CD14-positive monocyte (primary cell): ENCODE measurements around the gene GFI1. TPM values are rescaled to one million over a fixed set of nuclear protein-coding genes. Genes with fewer than 3 reads are reported as not detected.

Experiments
- DNase-seq, 3 donors: peaks; one replicate each; pipeline ENCODE4 v3.0.0-alpha.2; 2011 to 2022
- H2AFZ ChIP-seq: 2 replicates; pipeline ENCODE4 v1.6.0; 2012; ENCODE audit warnings: mild to moderate bottlenecking, low read depth, low read length, inconsistent platforms; ENCODE audit not compliant: insufficient read depth, poor library complexity, severe bottlenecking
- H3K27ac ChIP-seq, 2 donors: 1 replicate in 1 of 2; 2 replicates in 1 of 2; pipeline ENCODE4 v1.5.1; 2012 to 2013; ENCODE audit warnings: low read length in 2 of 2, control low read depth in 1 of 2, inconsistent platforms in 1 of 2, low read depth in 1 of 2, mild to moderate bottlenecking in 1 of 2
- H3K27me3 ChIP-seq, 2 donors: one replicate each; pipeline versions ENCODE4 v1.6.0 to v1.6.1; 2011 to 2013; ENCODE audit warnings: low read length in 2 of 2; ENCODE audit not compliant: control insufficient read depth in 2 of 2, insufficient read depth in 2 of 2
- H3K36me3 ChIP-seq, 2 donors: replicated peaks in 1 of 2; 1 replicate in 1 of 2; 2 replicates in 1 of 2; pipeline versions ENCODE4 v1.5.1 to v1.6.1; 2012 to 2013; ENCODE audit warnings: low read length in 2 of 2, control low read depth in 1 of 2, inconsistent platforms in 1 of 2, mild to moderate bottlenecking in 1 of 2; ENCODE audit not compliant: insufficient read depth in 2 of 2, control insufficient read depth in 1 of 2
- H3K4me1 ChIP-seq, 2 donors: 1 replicate in 1 of 2; 2 replicates in 1 of 2; pipeline versions ENCODE4 v1.5.1 to v1.6.1; 2012 to 2013; ENCODE audit warnings: low read length in 2 of 2, control low read depth in 1 of 2, inconsistent platforms in 1 of 2, mild to moderate bottlenecking in 1 of 2, moderate library complexity in 1 of 2; ENCODE audit not compliant: insufficient read depth in 2 of 2, control insufficient read depth in 1 of 2
- H3K4me2 ChIP-seq: replicated peaks from 2 replicates; pipeline ENCODE3; 2012; ENCODE audit warnings: low read length, moderate library complexity, mild to moderate bottlenecking; ENCODE audit not compliant: poor library complexity, severe bottlenecking; ENCODE audit errors: extremely low read depth
- H3K4me3 ChIP-seq, 3 experiments: fragments of 200-600 bp in 1 of 3; sonication (generic) in 1 of 3; replicated peaks in 1 of 3; 1 replicate in 2 of 3; 2 replicates in 1 of 3; pipeline ENCODE4 v1.5.1; 2011 to 2013; ENCODE audit warnings: low read length in 3 of 3, mild to moderate bottlenecking in 3 of 3, control low read depth in 2 of 3, low read depth in 2 of 3, inconsistent platforms in 1 of 3, moderate library complexity in 1 of 3
- H3K79me2 ChIP-seq: 2 replicates; pipeline ENCODE4 v1.6.0; 2012; ENCODE audit warnings: mild to moderate bottlenecking, control low read depth, inconsistent platforms, low read length, moderate library complexity; ENCODE audit not compliant: insufficient read depth
- H3K9ac ChIP-seq: 2 replicates; pipeline ENCODE4 v1.6.0; 2017; ENCODE audit warnings: low read length, mild to moderate bottlenecking; ENCODE audit not compliant: insufficient read depth, poor library complexity, severe bottlenecking
- H3K9me3 ChIP-seq, 2 donors: replicated peaks in 1 of 2; 1 replicate in 1 of 2; 2 replicates in 1 of 2; pipeline versions ENCODE4 v1.5.1 to v1.6.1; 2012 to 2013; ENCODE audit warnings: low read length in 2 of 2, control low read depth in 1 of 2; ENCODE audit not compliant: control insufficient read depth in 1 of 2, insufficient read depth in 1 of 2
- H4K20me1 ChIP-seq: 2 replicates; pipeline ENCODE4 v1.6.0; 2012; ENCODE audit warnings: mild to moderate bottlenecking, low read length, control low read depth, moderate library complexity; ENCODE audit not compliant: insufficient read depth
- H3K27ac Mint-ChIP-seq, 7 donors: one replicate each; pipeline ENCODE4 v1.8.0; 2020; ENCODE audit warnings: mild to moderate bottlenecking in 7 of 7, mixed read lengths in 7 of 7, moderate library complexity in 6 of 7, inconsistent platforms in 2 of 7
- H3K27me3 Mint-ChIP-seq, 3 donors: one replicate each; pipeline ENCODE4 v1.8.0; 2021 to 2022; ENCODE audit warnings: low read depth in 3 of 3, mild to moderate bottlenecking in 3 of 3, mixed read lengths in 3 of 3, moderate library complexity in 3 of 3, inconsistent platforms in 1 of 3
- H3K36me3 Mint-ChIP-seq, 2 donors: one replicate each; pipeline ENCODE4 v1.8.0; 2020; ENCODE audit warnings: mixed read lengths in 2 of 2, inconsistent platforms in 1 of 2, mild to moderate bottlenecking in 1 of 2
- H3K4me1 Mint-ChIP-seq: one replicate; pipeline ENCODE4 v1.8.0; 2020; ENCODE audit warnings: mild to moderate bottlenecking, mixed read lengths
- H3K4me3 Mint-ChIP-seq, 2 donors: one replicate each; pipeline ENCODE4 v1.8.0; 2020; ENCODE audit warnings: mild to moderate bottlenecking in 2 of 2, mixed read lengths in 2 of 2, moderate library complexity in 1 of 2
- H3K9me3 Mint-ChIP-seq, 7 donors: one replicate each; pipeline ENCODE4 v1.8.0; 2020 to 2022; ENCODE audit warnings: mixed read lengths in 7 of 7, mild to moderate bottlenecking in 6 of 7, moderate library complexity in 6 of 7, inconsistent platforms in 2 of 7
- CTCF ChIP-seq: fragments of 200-600 bp; IDR thresholded peaks from one replicate; pipeline ENCODE4 v1.8.0; 2022; ENCODE audit warnings: antibody characterized with exemption, mild to moderate bottlenecking
- WGBS: methylation state at CpG from one replicate; pipeline ENCODE4 v1.1.5; 2013; ENCODE audit warnings: missing lambda C conversion rate; ENCODE audit not compliant: insufficient coverage; 5-methylcytosine and 5-hydroxymethylcytosine counted together
- intact Hi-C, 2 donors: fragments of 100-400 bp; cut with micrococcal nuclease; formaldehyde crosslinking; loops; one replicate each; pipeline versions ENCODE4 v1.15.0 to v1.15.1; 2023
- polyA plus RNA-seq, 3 donors: library from polyadenylated mRNA; depleted of rRNA in 1 of 3; unstranded in 2 of 3; stranded (reverse) in 1 of 3; fragments of 300-500 nt in 2 of 3; fragments of >200 nt in 1 of 3; fragmentation: Illumina TruSeq in 2 of 3; gene quantifications; 1 replicate in 2 of 3; 2 replicates in 1 of 3; pipeline ENCODE4 v1.2.3, GENCODE V29; 2012 to 2021

The GFI1 gene
- polyA plus RNA-seq, 3 donors: 0.35 TPM; not detected in 2

DNA sequence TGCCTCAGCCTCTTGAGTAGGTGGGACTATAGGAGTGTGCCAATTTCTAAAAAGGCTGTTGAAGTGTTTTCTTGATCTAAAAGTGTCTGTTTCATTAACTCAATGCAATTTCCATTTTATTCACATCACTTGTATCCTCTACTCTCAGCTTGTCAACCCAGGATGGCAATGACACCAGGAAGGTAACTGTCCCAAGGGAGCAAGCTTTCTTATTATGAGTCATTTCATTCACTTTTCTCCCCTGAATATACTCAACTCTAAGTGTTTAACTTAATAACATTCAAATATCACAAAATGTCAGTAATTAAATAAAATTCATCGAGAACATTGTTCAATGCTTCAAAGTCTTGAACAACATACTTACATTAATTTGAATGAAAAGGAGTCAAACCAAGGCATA is 22.9 kb upstream of the GFI1 start:
- Histone ChIP-seq H3K4me1 (no peaks in the 10 kb centered on the region), H3K4me2 (no peak overlapping the region), H2AFZ (no peak overlapping the region), H3K79me2 (no peaks in the 10 kb centered on the region), H3K4me3 (no peak overlapping the region), H4K20me1 (no peaks in the 10 kb centered on the region), H3K27me3 (no peaks in the 10 kb centered on the region), H3K9ac (no peak overlapping the region), H3K27ac (no peak overlapping the region), H3K36me3 (peaks cover 4 to 43% of the 10 kb centered on the region in 2 donors), H3K9me3 (no peaks in the 10 kb centered on the region)
- no peak for TF ChIP-seq CTCF
- intact Hi-C loops: no loop called here
- WGBS: no CpG with 5 or more reads among the region's 1 CpG
- peaks cover 27 to 43% of the 10 kb centered on the region in 2 donors for H3K36me3 Mint-ChIP-seq
- no peaks in the 10 kb centered on the region for H3K27me3 Mint-ChIP-seq
- H3K9me3 Mint-ChIP-seq: no peaks in the 10 kb centered on the region
- no peak overlapping the region for H3K27ac Mint-ChIP-seq
- peaks cover 10% of the 10 kb centered on the region for H3K4me1 Mint-ChIP-seq
- DNase-seq: no peak
- H3K4me3 Mint-ChIP-seq: no peak overlapping the region

DNA sequence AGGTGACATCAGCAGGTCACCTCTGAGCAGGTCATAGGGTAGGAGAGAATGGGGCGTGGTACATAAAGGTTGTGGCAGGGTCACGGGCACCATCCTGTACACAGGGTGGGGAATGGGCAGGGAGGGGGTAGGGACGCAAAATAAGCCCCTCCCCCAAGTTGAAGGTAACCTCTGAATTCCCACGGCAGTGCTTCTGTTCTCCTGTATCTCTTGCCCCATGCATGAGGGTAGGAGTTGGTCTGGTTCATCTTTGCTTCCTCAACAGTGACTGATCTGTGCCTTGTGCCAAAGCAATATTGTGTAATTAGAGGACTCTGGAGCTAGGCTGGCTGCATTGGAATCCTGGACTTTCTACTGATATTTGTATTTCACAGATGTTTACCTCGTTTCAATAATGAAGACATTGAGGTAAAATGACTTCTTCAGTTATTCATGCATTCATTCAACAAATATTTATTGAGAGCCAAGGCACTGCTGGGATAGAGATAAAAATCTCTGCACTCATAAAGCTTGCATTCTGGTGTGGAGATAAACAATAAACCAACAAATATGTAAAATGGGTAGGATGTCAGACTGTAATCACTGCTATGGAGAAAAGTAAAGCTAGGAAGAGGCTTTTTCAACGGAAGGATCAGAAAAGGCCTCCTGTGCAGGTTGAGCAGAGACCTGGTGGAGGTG is 18.4 kb upstream of the GFI1 start:
- no peak overlapping the region for H3K27ac Mint-ChIP-seq
- no peak overlapping the region for H3K4me3 Mint-ChIP-seq
- intact Hi-C loops: no loop called here
- H3K4me3 ChIP-seq: no peak overlapping the region
- no peaks in the 10 kb centered on the region for H3K4me1 ChIP-seq
- WGBS: 64% methylated on average over 3 of the region's 6 CpGs
- no peak for TF ChIP-seq CTCF
- peaks cover 14 to 20% of the 10 kb centered on the region in 2 donors for H3K36me3 Mint-ChIP-seq
- no peaks in the 10 kb centered on the region for H3K9me3 Mint-ChIP-seq
- no peak overlapping the region for H3K9ac ChIP-seq
- H3K27ac ChIP-seq: no peak overlapping the region
- peaks cover 16% of the 10 kb centered on the region for H3K4me1 Mint-ChIP-seq
- no peaks in the 10 kb centered on the region for H3K9me3 ChIP-seq
- peaks cover 0 to 6% of the 10 kb centered on the region in 2 donors for H3K36me3 ChIP-seq
- H3K79me2 ChIP-seq: no peaks in the 10 kb centered on the region
- DNase-seq: no peak
- no peak overlapping the region for H2AFZ ChIP-seq
- no peak overlapping the region for H3K4me2 ChIP-seq
- H3K27me3 Mint-ChIP-seq: peaks cover 0 to 3% (median 0%) of the 10 kb centered on the region in 3 donors
- H3K27me3 ChIP-seq: no peaks in the 10 kb centered on the region
- no peaks in the 10 kb centered on the region for H4K20me1 ChIP-seq
